ENCODE results near the gene GREB1.

The GREB1 gene

DNA sequence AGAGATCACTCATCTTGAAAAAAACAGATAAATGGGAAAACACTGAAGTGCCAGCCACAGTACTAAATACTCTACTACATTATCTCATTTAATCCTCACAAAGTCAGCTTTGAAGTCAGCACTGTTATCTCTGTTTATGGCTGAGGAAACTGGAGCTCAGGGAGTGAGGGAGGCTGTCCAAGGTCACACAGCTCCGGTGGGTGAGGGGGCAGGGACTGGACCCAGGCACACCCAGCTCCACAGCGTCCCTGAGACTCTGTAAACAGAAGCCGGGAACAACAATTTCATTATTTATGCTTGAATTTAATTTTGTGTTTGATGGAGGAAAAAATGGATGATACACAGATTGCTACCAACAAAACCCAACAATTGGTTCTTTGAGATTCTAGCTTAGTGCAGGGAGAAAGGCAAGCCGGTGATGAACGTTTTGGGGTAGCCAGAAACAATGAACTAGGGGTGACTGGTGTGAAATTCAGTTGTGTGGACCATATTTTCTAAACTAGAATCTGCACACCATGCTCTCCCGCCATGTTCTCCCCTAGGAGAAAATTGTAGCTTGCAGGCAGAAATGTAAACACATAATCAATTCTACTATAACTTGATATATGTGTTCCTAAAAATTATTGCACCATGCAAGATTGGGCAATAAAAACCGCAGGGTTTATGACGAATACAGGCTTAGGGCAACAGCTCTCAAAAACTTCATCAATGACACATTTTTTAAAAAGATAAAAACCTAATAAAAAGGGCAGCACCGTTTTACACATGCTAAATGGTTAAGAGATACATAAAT, at the start of gene GREB1:
GREB1 (plus strand) TSS at position 768 of the 793 bp plus-strand sequence. CDS start 22,570 bp downstream, outside the sequence.
- no peak for DNase-seq (ENCODE audit: low read depth, low spot score)

GRCh38 chr2:11488809-11489208, 45.0 kb upstream of the GREB1 start:
- no peak for DNase-seq (ENCODE audit: low read depth, low spot score)

- DNase-seq (ENCODE audit: low read depth, low spot score): no peak
These were observed 43.7 kb upstream of the GREB1 start for GRCh38 chr2:11490194-11490593.

DNA sequence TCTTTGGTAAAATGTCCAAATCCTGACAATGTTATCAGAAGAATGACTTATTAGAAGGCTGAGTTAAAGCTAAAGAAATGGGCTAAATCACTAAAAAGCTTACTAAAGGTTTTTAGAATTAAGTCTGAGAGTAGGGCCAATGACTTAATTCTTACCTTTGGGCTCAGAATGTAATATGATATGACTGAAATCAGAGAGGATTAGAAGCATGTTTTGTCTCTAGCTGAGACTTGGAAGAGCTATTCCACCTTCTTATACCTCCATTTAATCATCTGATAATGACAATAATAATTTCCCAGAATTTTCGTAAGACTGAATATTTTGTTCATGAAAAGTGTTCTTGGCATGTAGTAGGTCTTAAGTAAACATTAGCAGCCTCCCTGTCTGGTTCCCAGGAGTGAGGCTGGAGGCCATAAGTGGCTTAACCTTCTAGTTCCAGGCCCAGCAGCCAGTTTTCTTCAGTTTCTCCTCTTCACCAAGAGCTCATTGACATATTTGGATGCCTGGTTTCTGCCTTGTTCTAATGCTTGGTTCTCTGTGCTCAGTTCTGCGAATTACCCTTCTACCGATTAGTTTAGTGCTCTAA, 42.4 kb upstream of the GREB1 start:
- DNase-seq (ENCODE audit: low read depth, low spot score): no peak

- no peak for DNase-seq (ENCODE audit: low read depth, low spot score)
These were observed 41.6 kb upstream of the GREB1 start for GRCh38 chr2:11492244-11492643.

DNA sequence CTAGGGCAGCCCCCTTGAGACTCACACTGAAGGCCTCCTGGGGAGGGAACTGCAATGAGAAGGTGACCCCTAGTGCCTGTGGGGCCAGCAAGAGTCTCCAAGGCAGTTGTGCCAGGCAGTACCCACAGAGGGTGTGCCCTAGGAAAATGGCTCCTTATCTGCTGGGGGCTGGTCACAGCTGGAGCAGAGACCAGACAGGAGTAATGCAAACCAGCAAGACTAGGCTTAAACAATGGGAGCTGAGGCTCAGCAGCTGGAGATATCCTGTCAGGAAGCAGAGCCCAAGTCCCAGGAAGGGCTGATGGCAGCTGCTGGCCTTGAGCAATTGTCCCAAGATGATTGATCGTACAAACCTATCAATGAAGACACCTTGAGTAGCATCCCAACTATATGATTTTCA, 41.1 kb upstream of the GREB1 start:
- no peak for DNase-seq (ENCODE audit: low read depth, low spot score)

- DNase-seq (ENCODE audit: low read depth, low spot score): no peak
These were observed 40.6 kb upstream of the GREB1 start for GRCh38 chr2:11493282-11493681.

GRCh38 chr2:11494310-11494709, 39.5 kb upstream of the GREB1 start:
- no peak for DNase-seq (ENCODE audit: low read depth, low spot score)

GRCh38 chr2:11495844-11496681, 37.8 kb upstream of the GREB1 start:
- no peak for DNase-seq (ENCODE audit: low read depth, low spot score)

GRCh38 chr2:11498543-11499034, 35.3 kb upstream of the GREB1 start:
- DNase-seq (ENCODE audit: low read depth, low spot score): no peak

GRCh38 chr2:11499081-11499743, 34.6 kb upstream of the GREB1 start:
- no peak for DNase-seq (ENCODE audit: low read depth, low spot score)

DNA sequence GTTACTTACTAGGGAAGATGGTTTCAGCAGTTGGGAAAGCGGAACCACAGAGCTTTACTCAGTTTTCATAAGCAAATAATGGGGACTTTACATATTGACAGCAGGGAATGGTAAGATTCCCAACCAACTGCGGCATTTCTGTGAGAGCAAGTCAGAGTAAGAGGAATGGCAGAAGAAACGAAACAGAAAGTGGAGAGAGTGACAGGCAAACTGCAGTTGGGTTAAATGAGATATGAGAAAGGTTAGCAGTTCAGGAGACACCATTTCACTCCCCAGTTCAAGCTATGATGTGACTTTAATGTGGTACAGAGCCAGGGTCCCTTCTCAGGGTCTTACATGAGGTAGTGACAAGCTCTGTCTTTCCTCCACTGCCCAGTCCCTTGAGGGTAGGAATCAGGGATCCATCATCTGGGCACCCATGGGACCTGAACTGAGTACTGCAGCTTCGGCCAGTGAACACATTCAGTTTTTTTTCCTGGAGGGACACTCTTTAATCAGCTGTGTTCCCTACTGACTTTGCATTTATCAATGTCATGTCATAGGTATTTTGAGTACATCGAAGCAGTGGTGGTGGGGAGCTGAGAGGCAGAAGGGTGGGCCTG, 33.0 kb upstream of the GREB1 start:
- DNase-seq (ENCODE audit: low read depth, low spot score): no peak

GRCh38 chr2:11502740-11503292, 31.0 kb upstream of the GREB1 start:
- DNase-seq (ENCODE audit: low read depth, low spot score): no peak

DNA sequence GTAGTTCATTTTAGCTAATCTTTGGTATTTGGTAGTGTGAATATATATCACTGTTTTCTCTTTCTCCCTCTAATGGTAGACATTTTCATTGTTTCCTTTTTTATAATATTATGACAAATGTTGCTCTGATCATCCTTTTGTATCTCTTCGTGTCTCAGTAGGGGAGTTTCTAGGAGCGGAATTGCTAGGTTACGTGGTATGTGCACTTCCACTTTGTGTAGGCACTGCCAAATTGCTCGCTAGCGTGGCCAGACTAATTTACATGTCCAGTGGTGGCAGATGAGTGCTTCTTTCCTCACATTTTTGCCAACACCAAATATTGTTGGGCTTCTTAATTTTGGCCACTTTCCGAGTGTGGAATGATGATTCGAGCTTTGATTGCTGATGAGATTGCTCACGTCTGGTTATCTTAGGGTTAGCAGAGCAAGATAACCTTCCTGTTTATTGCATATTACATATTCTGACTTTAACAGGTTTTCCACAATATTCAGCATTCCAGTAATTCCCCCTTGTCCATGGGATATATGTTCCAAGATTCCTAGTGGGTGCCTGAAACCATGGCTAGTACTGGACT, 30.4 kb upstream of the GREB1 start:
- no peak for DNase-seq (ENCODE audit: low read depth, low spot score)

GRCh38 chr2:11505652-11506610, 27.9 kb upstream of the GREB1 start:
- DNase-seq (ENCODE audit: low read depth, low spot score): no peak

DNA sequence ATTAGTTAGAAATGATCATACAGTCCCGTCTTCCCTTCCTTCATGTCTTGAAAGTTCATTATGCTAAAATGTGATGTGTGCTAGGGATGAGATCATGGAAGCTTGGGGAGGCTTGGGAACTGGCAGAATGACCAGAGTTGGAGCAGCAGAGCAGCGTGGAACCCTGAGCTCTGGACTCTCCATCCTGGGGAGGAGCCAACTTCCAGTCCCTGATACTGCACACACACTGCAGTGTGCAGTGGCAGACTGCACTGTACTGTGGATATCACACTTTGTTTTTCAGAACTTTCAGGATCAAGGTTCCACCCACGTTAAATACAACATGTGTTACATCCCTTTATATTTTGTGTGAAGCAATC, 27.3 kb upstream of the GREB1 start:
- no peak for DNase-seq (ENCODE audit: low read depth, low spot score)

- no peak for DNase-seq (ENCODE audit: low read depth, low spot score)
These were observed 26.3 kb upstream of the GREB1 start for GRCh38 chr2:11507517-11507916.

- no peak for DNase-seq (ENCODE audit: low read depth, low spot score)
These were observed 25.6 kb upstream of the GREB1 start for GRCh38 chr2:11508279-11508678.

DNA sequence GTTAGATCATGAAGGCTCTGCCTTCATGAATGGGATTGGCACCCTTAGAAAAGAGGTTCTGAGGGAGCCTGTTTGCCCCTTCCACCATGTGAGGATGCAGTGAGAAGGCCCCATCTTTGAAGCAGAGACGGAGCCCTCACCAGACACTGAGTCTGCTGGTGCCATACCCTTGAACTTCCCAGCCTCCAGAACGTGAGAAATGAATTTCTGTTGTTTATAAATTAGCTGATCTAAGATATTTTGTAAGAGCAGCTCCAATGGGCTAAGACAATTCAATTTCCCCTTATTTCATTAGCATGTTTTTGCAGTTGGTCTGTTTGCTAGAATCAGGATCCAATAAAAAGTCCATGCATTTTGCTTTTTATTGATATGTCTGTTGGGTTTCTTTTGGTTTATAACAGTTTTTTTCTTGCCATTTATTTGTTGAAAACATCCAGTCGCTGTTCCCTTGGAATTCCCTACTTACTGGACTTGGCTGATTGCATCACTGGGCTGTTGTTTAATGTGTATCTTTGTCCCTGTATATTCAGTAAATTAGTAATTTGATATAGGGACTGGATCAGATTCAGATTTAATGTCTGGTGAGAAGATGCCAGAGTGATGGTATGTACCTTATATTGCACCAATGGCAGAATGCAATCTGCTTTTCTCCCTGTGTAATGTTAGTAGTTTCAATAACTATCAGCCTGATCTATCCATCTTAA, 24.0 kb upstream of the GREB1 start:
- DNase-seq (ENCODE audit: low read depth, low spot score): no peak
